Right ventricle myocardium inferior (tissue), 1 donor: ENCODE data around the gene ARHGAP27. TPM values are rescaled to one million over a fixed set of nuclear protein-coding genes. Genes with fewer than 3 reads are reported as not detected.

Experiments
- ATAC-seq: fragments of 200-7000 bp; cut with Tn5 transposase; one replicate; pipeline ENCODE4 v1.9.1; 2020; ENCODE audit warnings: mild to moderate bottlenecking, moderate library complexity
- DNase-seq: peaks from one replicate; pipeline ENCODE4 v3.0.0; 2021; ENCODE audit errors: missing footprints
- intact Hi-C: fragments of 100-400 bp; cut with DNase I; formaldehyde crosslinking; loops from one replicate; pipeline ENCODE4 v1.11.0; 2022
- total RNA-seq: library from RNA; stranded (reverse); fragmentation: NEBNext Ultra II Directional; extraction: Animal tissue kit (Norgen Biotek cat#: 25700); gene quantifications from one replicate; pipeline ENCODE4 v1.2.1, GENCODE V29; 2021
- donor health status: DM: no; HTN: yes; CAD: no; lungs with severe emphysema.

The ARHGAP27 gene
- total RNA-seq, 1 donor from 2014 or later, result 34.4 TPM

DNA sequence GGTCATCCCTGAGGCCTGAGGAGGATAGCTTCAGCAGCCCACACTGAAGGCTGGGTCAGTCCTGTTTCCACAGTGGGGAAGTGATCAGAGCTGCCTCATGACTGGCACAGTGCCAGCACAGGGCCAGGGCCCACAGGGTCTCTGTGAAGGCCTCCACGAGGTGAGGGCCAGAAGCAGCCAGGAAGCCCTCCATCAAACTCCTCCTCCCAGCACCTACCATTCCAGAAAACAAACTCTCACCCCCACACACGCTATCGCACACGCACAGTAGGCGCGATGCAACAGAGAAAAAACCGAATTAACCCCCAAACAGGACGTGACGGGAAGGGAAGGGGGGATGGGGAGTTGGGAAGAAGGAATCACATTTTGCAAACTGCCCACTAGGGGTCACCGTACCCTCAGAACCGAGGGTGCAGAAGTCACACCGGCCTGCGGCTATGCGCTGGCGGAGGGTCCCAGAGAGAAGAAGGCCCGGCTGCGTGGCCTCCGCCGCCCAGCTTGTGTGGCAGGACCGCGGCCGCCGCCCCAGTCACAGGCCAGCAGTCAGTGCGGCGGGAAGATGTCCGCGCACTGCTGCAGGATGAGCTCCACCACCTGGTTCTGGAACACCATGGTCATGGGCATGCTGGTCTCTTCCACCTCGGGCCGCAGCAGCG, 37.6 kb downstream of the ARHGAP27 start:
- intact Hi-C loops, result loop anchor here (10.0 kb wide), 1 partner anchor 440 kb away; no protein-coding TSS in a partner anchor
- ATAC-seq (peak; percentile 63), DNase-seq (peak; percentile 82)

DNA sequence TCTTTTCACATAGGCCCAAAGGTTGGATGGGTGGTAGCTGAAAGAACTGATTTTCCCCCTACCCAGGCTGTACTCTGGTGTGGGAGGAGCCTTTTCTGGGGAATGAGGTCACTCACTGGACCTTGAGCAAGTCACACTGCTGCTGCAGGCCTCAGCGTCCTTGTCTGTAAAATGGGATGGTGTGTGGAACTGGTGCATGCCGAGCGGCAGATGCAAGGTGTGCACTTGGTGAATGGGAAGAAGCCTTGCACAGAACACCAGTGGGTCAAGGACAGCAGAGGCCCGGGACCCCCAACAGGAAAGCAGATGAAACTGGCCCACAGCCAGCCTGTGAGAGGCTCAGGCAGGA, 38.1 kb downstream of the ARHGAP27 start:
- ATAC-seq, result peak; percentile 0

DNA sequence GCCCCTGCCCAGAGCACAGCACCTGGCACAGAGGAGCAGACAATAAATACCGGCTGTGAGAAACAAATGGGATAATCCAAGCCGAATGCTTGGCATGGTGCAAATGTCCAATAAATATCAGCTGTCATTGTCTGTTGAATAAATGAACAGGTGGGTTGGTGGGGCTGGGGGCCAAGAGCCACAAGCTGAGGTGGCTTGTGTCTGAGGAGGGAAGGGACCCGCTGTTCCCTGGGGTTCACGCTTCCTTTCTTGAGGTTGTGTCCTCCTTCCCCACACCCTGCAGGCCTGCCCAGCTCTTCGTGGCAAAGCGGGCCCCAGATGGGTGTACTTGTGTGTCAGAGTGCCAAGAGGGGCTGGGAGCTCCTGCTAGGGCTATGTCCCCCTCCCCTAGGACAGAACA, 38.6 kb downstream of the ARHGAP27 start:
- intact Hi-C loops, result loop anchor here (10.0 kb wide), 1 partner anchor 441 kb away; no protein-coding TSS in a partner anchor
- ATAC-seq (no peak), DNase-seq (no peak)

More for the DNA sequence above, 38.1 kb downstream of the ARHGAP27 start:
- no peak for DNase-seq
- intact Hi-C loops, result loop anchor here (10.0 kb wide), 1 partner anchor 440 kb away; no protein-coding TSS in a partner anchor

DNA sequence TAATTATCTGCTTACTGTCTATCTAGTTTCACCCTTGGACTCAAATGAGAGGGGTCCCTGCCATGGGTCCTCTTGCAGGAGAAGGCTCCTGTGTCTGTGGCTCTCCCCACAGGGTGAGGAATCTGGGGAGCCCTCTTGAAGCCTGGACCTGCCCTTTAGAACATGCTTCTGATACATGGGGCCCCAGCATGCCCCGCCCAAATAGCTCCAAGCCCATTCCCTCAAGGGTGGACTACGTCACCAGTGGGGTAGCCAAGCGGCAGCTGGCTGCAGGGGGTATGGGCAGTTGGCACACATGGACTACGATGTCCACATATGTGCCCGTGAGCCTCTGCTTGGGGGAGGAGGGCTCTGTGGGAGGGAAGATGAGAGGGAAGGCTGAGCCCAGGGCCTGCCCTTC, 39.3 kb downstream of the ARHGAP27 start:
- ATAC-seq, result no peak
- intact Hi-C loops, result loop anchor here (10.0 kb wide), 1 partner anchor 441 kb away; no protein-coding TSS in a partner anchor
- DNase-seq, result no peak

- intact Hi-C loops, result loop anchor here (10.0 kb wide), 1 partner anchor 443 kb away; no protein-coding TSS in a partner anchor
- ATAC-seq (no peak), DNase-seq (no peak)
Observed at GRCh38 chr17:45391918-45392317, 40.8 kb downstream of the ARHGAP27 start.

- DNase-seq (no peak), ATAC-seq (no peak)
- intact Hi-C loops, result loop anchor here (10.0 kb wide), 1 partner anchor 444 kb away; no protein-coding TSS in a partner anchor
Observed at GRCh38 chr17:45391291-45391690, 41.4 kb downstream of the ARHGAP27 start.

GRCh38 chr17:45389354-45389753, 43.3 kb downstream of the ARHGAP27 start:
- intact Hi-C loops, result no loop called here
- no peak for ATAC-seq

DNA sequence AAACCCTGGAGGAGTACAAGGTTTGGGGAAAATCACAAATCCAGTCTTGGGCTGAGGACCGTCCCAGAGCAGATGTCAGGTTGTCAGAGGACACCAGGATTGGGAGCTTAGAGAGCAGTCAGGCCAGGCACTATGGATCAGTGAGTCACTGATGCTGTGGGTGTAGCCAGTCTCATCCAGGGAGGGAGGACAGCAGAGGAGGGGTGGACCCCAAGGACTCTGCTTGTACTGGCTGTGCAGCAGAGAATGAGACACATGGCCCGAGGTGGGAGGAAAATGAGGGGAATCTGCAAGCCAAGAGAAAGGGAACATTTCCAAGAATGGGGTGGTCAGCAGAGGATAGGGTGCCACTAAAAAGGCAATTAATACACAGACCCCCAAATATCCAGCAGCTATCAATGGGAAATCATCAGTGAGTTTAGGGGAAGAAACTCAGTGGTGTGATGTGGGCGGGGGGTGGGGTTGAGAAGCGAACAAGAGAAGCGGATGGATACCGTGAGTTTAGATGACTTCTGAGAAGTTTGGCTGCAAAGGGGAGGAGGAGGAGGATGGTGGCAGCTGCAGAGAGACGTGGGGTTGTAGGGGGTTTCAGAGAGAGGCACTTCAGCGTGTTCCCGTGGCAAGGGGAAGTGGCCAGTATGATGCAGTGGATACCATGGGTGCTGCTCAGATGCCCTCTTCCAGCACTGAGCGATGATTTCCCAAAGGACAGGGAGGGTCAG, 43.9 kb downstream of the ARHGAP27 start:
- intact Hi-C loops, result no loop called here
- no peak for ATAC-seq
- peak; percentile 32 for DNase-seq

More at GRCh38 chr17:45389354-45389753, 43.3 kb downstream of the ARHGAP27 start:
- DNase-seq, result peak; percentile 17

- no peak for ATAC-seq
- intact Hi-C loops, result no loop called here
- DNase-seq, result no peak
Observed at GRCh38 chr17:45387739-45388138, 44.9 kb downstream of the ARHGAP27 start.

- intact Hi-C loops, result no loop called here
- no peak for ATAC-seq
- no peak for DNase-seq
Observed at GRCh38 chr17:45386178-45386577, 46.5 kb downstream of the ARHGAP27 start.

GRCh38 chr17:45385331-45385997, 47.2 kb downstream of the ARHGAP27 start:
- DNase-seq (peak; percentile 95), ATAC-seq (peak; percentile 93)
- intact Hi-C loops, result loop anchor here (1.0 to 2.0 kb wide), 3 partner anchors 71 to 166 kb away; no protein-coding TSS in a partner anchor

DNA sequence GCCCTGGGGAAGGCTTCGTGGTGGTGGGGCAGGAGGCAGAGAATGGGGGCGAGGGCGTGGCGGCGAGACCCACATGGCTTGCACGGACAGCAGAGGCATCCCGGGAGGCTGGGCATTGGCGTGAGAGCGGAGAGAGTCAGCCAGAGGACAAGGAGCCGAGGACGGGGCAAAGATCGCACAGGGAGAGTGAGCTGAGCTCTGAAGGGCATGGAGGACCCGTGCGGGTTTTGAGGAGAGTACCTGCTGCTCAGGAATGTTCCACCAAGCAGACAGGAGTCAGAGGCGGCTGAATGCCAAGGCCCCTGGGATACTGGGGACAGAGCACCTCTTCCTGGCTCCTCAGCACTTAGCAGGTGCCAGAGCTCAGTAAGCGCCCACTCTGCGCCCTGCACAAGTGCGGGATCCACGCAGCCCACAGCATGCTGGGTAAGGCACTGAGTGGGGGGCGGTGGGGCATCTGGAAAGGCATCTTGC, 47.8 kb downstream of the ARHGAP27 start:
- no peak for DNase-seq
- intact Hi-C loops, result loop anchor here (1.0 to 2.0 kb wide), 3 partner anchors 70 to 166 kb away; no protein-coding TSS in a partner anchor
- ATAC-seq, result peak; percentile 35

DNA sequence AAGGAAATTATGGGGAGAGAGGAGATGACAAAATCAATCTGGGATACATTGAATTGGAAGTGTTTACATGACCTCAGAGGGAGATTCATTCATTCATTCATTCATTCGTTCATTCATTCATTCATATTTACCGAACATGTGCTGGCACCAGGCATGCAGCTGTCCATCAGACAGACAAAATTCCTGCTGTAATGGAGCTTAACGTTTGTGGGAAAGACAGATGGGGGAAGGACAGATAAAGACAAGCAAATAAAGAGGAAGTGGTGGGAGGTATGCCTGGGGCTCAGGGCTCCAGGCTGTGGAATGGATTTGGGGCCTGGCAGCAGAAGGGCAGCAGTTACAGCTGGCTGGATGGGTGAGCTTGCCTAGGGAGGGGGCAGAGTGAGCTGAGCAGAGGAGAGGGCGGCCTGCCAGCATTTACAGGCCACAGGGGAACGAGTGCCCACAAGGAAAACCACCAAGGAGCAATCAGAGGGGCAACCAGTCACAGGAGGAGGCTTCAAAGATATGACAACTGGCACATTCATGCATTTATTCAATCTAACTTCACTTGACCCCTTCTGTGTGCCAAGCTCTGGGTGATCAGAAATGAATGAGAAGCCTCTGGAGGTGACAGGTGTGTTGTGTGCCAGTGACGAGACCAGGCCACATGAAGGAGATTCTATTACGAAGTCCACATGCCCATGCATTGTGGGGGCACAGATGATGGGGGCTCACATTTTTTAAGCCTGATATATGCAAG, 48.5 kb downstream of the ARHGAP27 start:
- ATAC-seq, result no peak
- intact Hi-C loops, result loop anchor here (2.0 kb wide), 1 partner anchor 69 kb away; no protein-coding TSS in a partner anchor
- DNase-seq, result no peak

GRCh38 chr17:45383003-45383402, 49.7 kb downstream of the ARHGAP27 start:
- intact Hi-C loops, result no loop called here
- no peak for DNase-seq
- no peak for ATAC-seq

DNA sequence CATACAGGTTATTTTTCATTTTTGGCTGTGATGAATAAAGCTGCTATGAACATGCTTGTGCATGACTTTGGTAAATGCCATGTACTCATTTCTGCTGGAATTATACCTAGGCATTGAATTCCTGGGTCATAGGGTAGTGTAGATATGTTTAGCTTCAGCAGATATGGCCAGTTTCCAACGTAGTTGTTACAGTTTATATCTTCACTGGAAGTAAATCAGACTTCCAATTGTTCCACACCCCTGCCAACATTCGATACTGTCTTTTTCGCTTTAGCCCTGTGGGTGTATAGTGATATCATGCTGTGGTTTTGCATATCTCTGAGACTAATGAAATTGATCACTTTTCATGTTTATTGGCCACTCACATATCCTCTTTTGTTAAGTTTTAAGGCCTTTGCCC, 50.4 kb downstream of the ARHGAP27 start:
- no peak for DNase-seq
- ATAC-seq, result no peak
- intact Hi-C loops, result no loop called here

GRCh38 chr17:45380991-45381390, 51.7 kb downstream of the ARHGAP27 start:
- ATAC-seq (no peak), DNase-seq (peak; percentile 35)
- intact Hi-C loops, result no loop called here

DNA sequence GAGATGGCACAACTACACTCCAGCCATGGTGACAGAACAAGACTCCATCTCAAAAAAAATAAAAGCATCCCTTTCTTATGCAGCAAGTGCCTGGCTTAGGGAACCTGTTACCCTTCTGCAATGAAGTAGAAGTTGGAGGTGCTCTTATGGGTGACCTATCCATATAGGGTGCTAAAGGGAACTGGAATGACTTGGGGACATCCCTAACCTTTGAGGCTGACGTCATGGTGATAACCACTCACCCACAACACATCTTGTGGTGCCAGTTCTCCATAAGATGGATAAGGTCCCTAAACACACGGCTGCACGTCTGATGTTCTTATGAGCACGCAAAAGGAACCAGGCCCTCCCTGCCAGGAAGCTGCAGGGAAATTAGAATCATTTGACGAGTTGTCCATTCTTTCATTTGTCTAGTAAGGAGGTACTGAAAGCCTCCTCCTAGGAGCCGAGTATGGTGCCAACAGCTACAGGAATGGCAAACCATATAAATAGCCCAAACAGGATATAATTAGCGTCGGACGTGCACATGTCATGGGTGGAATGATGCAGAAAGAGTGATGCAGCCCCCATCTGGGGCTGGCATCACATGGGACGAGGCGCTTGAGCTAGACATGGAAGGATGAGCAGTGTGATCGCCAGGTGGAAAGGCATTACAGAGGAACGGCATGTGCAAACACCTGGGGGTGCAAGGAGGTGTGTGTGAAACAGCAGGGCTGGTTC, 52.5 kb downstream of the ARHGAP27 start:
- ATAC-seq, result peak; percentile 38
- intact Hi-C loops, result no loop called here
- peak; percentile 53 for DNase-seq

- intact Hi-C loops, result no loop called here
- ATAC-seq, result no peak
- DNase-seq, result no peak
Observed at GRCh38 chr17:45377401-45377800, 55.3 kb downstream of the ARHGAP27 start.
